ENCODE results near the gene PRTFDC1. TPM values are rescaled to one million over a fixed set of nuclear protein-coding genes. Genes with fewer than 3 reads are reported as not detected.
"Not testable (repeated sequence)": the region's sequence is repeated elsewhere in the genome, so short reads cannot be mapped to it uniquely, and the experiment has no call there.

Gene PRTFDC1
- polyA plus RNA-seq, 3 donors = 2.1 to 11.2 (median 2.3) TPM

- 83 to 88% (median 85%) methylated on average over 11 of the region's 11 CpGs for WGBS, 3 donors
Observed at GRCh38 chr10:24944512-24945255, 7.7 kb downstream of the PRTFDC1 start.

GRCh38 chr10:24938525-24938924 lies 13.9 kb downstream of the PRTFDC1 start:
- 86 to 90% (median 86%) methylated on average over 2 of the region's 2 CpGs for WGBS, 3 donors
- no peak overlapping the region for H3K27ac ChIP-seq (ENCODE audit: low read depth, low read length)

More at GRCh38 chr10:24944512-24945255, 7.7 kb downstream of the PRTFDC1 start:
- no peak overlapping the region for H3K27ac ChIP-seq (ENCODE audit: low read depth, low read length)

- H3K27ac ChIP-seq (ENCODE audit: low read depth, low read length) = no peak overlapping the region
- 89 to 97% (median 96%) methylated on average over 5 of the region's 5 CpGs for WGBS, 3 donors
Observed at GRCh38 chr10:24938076-24938475, 14.3 kb downstream of the PRTFDC1 start.

- 79 to 86% (median 84%) methylated on average over 8 of the region's 8 CpGs for WGBS, 3 donors
- no peak overlapping the region for H3K27ac ChIP-seq (ENCODE audit: low read depth, low read length)
Observed at GRCh38 chr10:24935504-24936292, 16.7 kb downstream of the PRTFDC1 start.

- H3K27ac ChIP-seq (ENCODE audit: low read depth, low read length) = no peak overlapping the region
- WGBS, 3 donors = 92 to 97% (median 93%) methylated on average over 1 of the region's 1 CpG
Observed at GRCh38 chr10:24931236-24931635, 21.2 kb downstream of the PRTFDC1 start.

- no peak overlapping the region for H3K27ac ChIP-seq (ENCODE audit: low read depth, low read length)
- 64 to 76% (median 70%) methylated on average over 2 of the region's 2 CpGs for WGBS, 3 donors
Observed at GRCh38 chr10:24930427-24930826, 22.0 kb downstream of the PRTFDC1 start.

- H3K27ac ChIP-seq (ENCODE audit: low read depth, low read length) = no peak overlapping the region
- 90 to 92% (median 91%) methylated on average over 4 of the region's 4 CpGs for WGBS, 3 donors
Observed at GRCh38 chr10:24929904-24930303, 22.5 kb downstream of the PRTFDC1 start.

- no peak overlapping the region for H3K27ac ChIP-seq (ENCODE audit: low read depth, low read length)
- WGBS, 3 donors = 42 to 75% (median 44%) methylated on average over 4 of the region's 4 CpGs
Observed at GRCh38 chr10:24929056-24929544, 23.3 kb downstream of the PRTFDC1 start.

- 75 to 94% (median 90%) methylated on average over 3 of the region's 3 CpGs for WGBS, 3 donors
- no peak overlapping the region for H3K27ac ChIP-seq (ENCODE audit: low read depth, low read length)
Observed at GRCh38 chr10:24928163-24928562, 24.2 kb downstream of the PRTFDC1 start.

GRCh38 chr10:24926557-24926956 lies 25.8 kb downstream of the PRTFDC1 start:
- no peak overlapping the region for H3K27ac ChIP-seq (ENCODE audit: low read depth, low read length)

GRCh38 chr10:24925799-24926198 lies 26.6 kb downstream of the PRTFDC1 start:
- H3K27ac ChIP-seq (ENCODE audit: low read depth, low read length) = no peak overlapping the region
- WGBS, 3 donors = 86 to 92% (median 91%) methylated on average over 4 of the region's 4 CpGs

More at GRCh38 chr10:24926557-24926956, 25.8 kb downstream of the PRTFDC1 start:
- WGBS, 3 donors = 79 to 84% (median 81%) methylated on average over 8 of the region's 8 CpGs

GRCh38 chr10:24924483-24924882 lies 27.9 kb downstream of the PRTFDC1 start:
- not testable (repeated sequence) for H3K27ac ChIP-seq (ENCODE audit: low read depth, low read length)

- WGBS, 3 donors = 85 to 96% (median 95%) methylated on average over 6 of the region's 6 CpGs
- H3K27ac ChIP-seq (ENCODE audit: low read depth, low read length) = not testable (repeated sequence)
Observed at GRCh38 chr10:24922222-24922868, 30.1 kb downstream of the PRTFDC1 start.

GRCh38 chr10:24920907-24921881 lies 31.2 kb downstream of the PRTFDC1 start:
- WGBS, 3 donors = 34 to 66% (median 37%) methylated on average over 7 of the region's 7 CpGs
- H3K27ac ChIP-seq (ENCODE audit: low read depth, low read length) = no peak overlapping the region

- H3K27ac ChIP-seq (ENCODE audit: low read depth, low read length) = not testable (repeated sequence)
- 98 to 100% (median 99%) methylated on average over 2 of the region's 2 CpGs for WGBS, 3 donors
Observed at GRCh38 chr10:24920192-24920591, 32.2 kb downstream of the PRTFDC1 start.

- WGBS, 3 donors = 89 to 100% (median 94%) methylated on average over 1 of the region's 1 CpG
Observed at GRCh38 chr10:24919629-24920028, 32.8 kb downstream of the PRTFDC1 start.

GRCh38 chr10:24917979-24918378 lies 34.4 kb downstream of the PRTFDC1 start:
- H3K27ac ChIP-seq (ENCODE audit: low read depth, low read length) = no peak overlapping the region

More at GRCh38 chr10:24919629-24920028, 32.8 kb downstream of the PRTFDC1 start:
- not testable (repeated sequence) for H3K27ac ChIP-seq (ENCODE audit: low read depth, low read length)

GRCh38 chr10:24917493-24917892 lies 34.9 kb downstream of the PRTFDC1 start:
- WGBS, 3 donors = 96 to 97% (median 97%) methylated on average over 3 of the region's 3 CpGs
- no peak overlapping the region for H3K27ac ChIP-seq (ENCODE audit: low read depth, low read length)
